ENCODE data around the gene SPON1.
"Not testable (repeated sequence)": the region's sequence is repeated elsewhere in the genome, so short reads cannot be mapped to it uniquely, and the experiment has no call there.

Gene SPON1

GRCh38 chr11:13984616-13985450, 22.3 kb downstream of the SPON1 start:
- DNase-seq: no peak

GRCh38 chr11:13986695-13987094, 24.2 kb downstream of the SPON1 start:
- DNase-seq: not testable (repeated sequence)

- DNase-seq: not testable (repeated sequence)
Measured at GRCh38 chr11:13992158-13992856, 29.8 kb downstream of the SPON1 start.

GRCh38 chr11:13993096-13993765, 30.7 kb downstream of the SPON1 start:
- no peak for DNase-seq

- DNase-seq: no peak
Measured at GRCh38 chr11:13997881-13998280, 35.4 kb downstream of the SPON1 start.

GRCh38 chr11:13999704-14000103, 37.2 kb downstream of the SPON1 start:
- no peak for DNase-seq

- DNase-seq: no peak
Measured at GRCh38 chr11:14001597-14001996, 39.1 kb downstream of the SPON1 start.

GRCh38 chr11:14007566-14007965, 45.0 kb downstream of the SPON1 start:
- no peak for DNase-seq

- DNase-seq: no peak
Measured at GRCh38 chr11:14010665-14011064, 48.1 kb downstream of the SPON1 start.

- DNase-seq: no peak
Measured at GRCh38 chr11:14012846-14013245, 50.3 kb downstream of the SPON1 start.

GRCh38 chr11:14015711-14016110, 53.2 kb downstream of the SPON1 start:
- DNase-seq: no peak

GRCh38 chr11:14018441-14018840, 55.9 kb downstream of the SPON1 start:
- no peak for DNase-seq

GRCh38 chr11:14021738-14022137, 59.2 kb downstream of the SPON1 start:
- DNase-seq: no peak

GRCh38 chr11:14022251-14022650, 59.7 kb downstream of the SPON1 start:
- DNase-seq: no peak

- no peak for DNase-seq
Measured at GRCh38 chr11:14022821-14023220, 60.3 kb downstream of the SPON1 start.

GRCh38 chr11:14026961-14027360, 64.4 kb downstream of the SPON1 start:
- no peak for DNase-seq

GRCh38 chr11:14027525-14027924, 65.0 kb downstream of the SPON1 start:
- no peak for DNase-seq

GRCh38 chr11:14029440-14029839, 66.9 kb downstream of the SPON1 start:
- DNase-seq: no peak

- DNase-seq: no peak
Measured at GRCh38 chr11:14029971-14030920, 67.7 kb downstream of the SPON1 start.

GRCh38 chr11:14035526-14035925, 73.0 kb downstream of the SPON1 start:
- not testable (repeated sequence) for DNase-seq

GRCh38 chr11:14036469-14036868, 73.9 kb downstream of the SPON1 start:
- DNase-seq: no peak

GRCh38 chr11:14041040-14041439, 78.5 kb downstream of the SPON1 start:
- DNase-seq: no peak

- no peak for DNase-seq
Measured at GRCh38 chr11:14041565-14041964, 79.0 kb downstream of the SPON1 start.
